ENCODE data around the gene RANBP2. TPM values are rescaled to one million over a fixed set of nuclear protein-coding genes. Genes with fewer than 3 reads are reported as not detected.

RANBP2 gene
- total RNA-seq, 1 experiment from 2014 or later = 90.4 TPM

GRCh38 chr2:108809936-108810335 is 90.7 kb downstream of the RANBP2 start (continued):
- TF ChIP-seq AFF4 (CRISPR knock-in tag; IDR thresholded peaks at IDR 0.05; ENCODE audit: borderline replicate concordance) = no peak
- no peak for TF ChIP-seq CBFB (CRISPR knock-in tag; IDR thresholded peaks at IDR 0.05; ENCODE audit: low read depth)
- TF ChIP-seq MAX (CRISPR knock-in tag; IDR thresholded peaks at IDR 0.05) = no peak
- TF ChIP-seq ZNF317 (CRISPR knock-in tag; IDR thresholded peaks at IDR 0.05; ENCODE audit: borderline replicate concordance, low read depth) = no peak
- no peak for TF ChIP-seq MXD4 (CRISPR knock-in tag; IDR thresholded peaks at IDR 0.05; ENCODE audit: borderline replicate concordance)

- ATAC-seq (no peak), DNase-seq (ENCODE audit: low spot score) (no peak)
- Mint-ChIP-seq H3K9me3 (peaks cover 33% of the 10 kb centered on the region), H3K27me3 (ENCODE audit: low read depth) (no peaks in the 10 kb centered on the region), H3K27ac (no peak overlapping the region), H3K4me3 (no peak overlapping the region), H3K36me3 (peaks cover 66% of the 10 kb centered on the region), H3K4me1 (no peaks in the 10 kb centered on the region)
- POLR2A ChIA-PET = no interaction called here
- CTCF ChIA-PET = interaction anchor here (0.6 kb wide), 1 partner anchor 178 kb away, joined by 3 read pairs; no protein-coding TSS in a partner anchor
- TF ChIP-seq FOXK1 (CRISPR knock-in tag; IDR thresholded peaks at IDR 0.05) (no peak), NFE2L1 (CRISPR knock-in tag; IDR thresholded peaks at IDR 0.05) (no peak), ZNF416 (CRISPR knock-in tag; IDR thresholded peaks at IDR 0.05) (no peak), ZNF281 (CRISPR knock-in tag; IDR thresholded peaks at IDR 0.05) (no peak), SMAD4 (CRISPR knock-in tag; IDR thresholded peaks at IDR 0.05) (no peak)
These were observed 92.0 kb downstream of the RANBP2 start for GRCh38 chr2:108810993-108811957.

- peaks cover 57% of the 10 kb centered on the region for H3K36me3 Mint-ChIP-seq
- no peak for TF ChIP-seq RORB (CRISPR knock-in tag; IDR thresholded peaks at IDR 0.05)
- no peak for TF ChIP-seq EMX1 (CRISPR knock-in tag; IDR thresholded peaks at IDR 0.05)
- TF ChIP-seq NFYB (CRISPR knock-in tag; conservative IDR thresholded peaks at IDR 0.05; ENCODE audit: low read depth) = no peak
- no peak for TF ChIP-seq STAT6 (CRISPR knock-in tag; conservative IDR thresholded peaks at IDR 0.05; ENCODE audit: low read depth)
- TF ChIP-seq IRF1 (CRISPR knock-in tag; IDR thresholded peaks at IDR 0.05) = no peak
- TF ChIP-seq NFE2L1 (CRISPR knock-in tag; IDR thresholded peaks at IDR 0.05) = no peak
- no peak for TF ChIP-seq E2F4 (CRISPR knock-in tag; IDR thresholded peaks at IDR 0.05; ENCODE audit: borderline replicate concordance, low read depth)
- no peak for TF ChIP-seq NR2C2 (CRISPR knock-in tag; IDR thresholded peaks at IDR 0.05)
- TF ChIP-seq JAZF1 (CRISPR knock-in tag; IDR thresholded peaks at IDR 0.05) = no peak
- TF ChIP-seq MLX (CRISPR knock-in tag; IDR thresholded peaks at IDR 0.05) = no peak
- TF ChIP-seq ZNF219 (CRISPR knock-in tag; IDR thresholded peaks at IDR 0.05; ENCODE audit: borderline replicate concordance) = no peak
These were observed 94.5 kb downstream of the RANBP2 start for GRCh38 chr2:108813732-108814131.

More at GRCh38 chr2:108813732-108814131, 94.5 kb downstream of the RANBP2 start:
- no peak for ATAC-seq
- H3K4me1 Mint-ChIP-seq = no peaks in the 10 kb centered on the region
- no peak overlapping the region for H3K27ac Mint-ChIP-seq
- ChIA-PET POLR2A (no interaction called here), CTCF (no interaction called here)
- no peaks in the 10 kb centered on the region for H3K27me3 Mint-ChIP-seq (ENCODE audit: low read depth)
- no peak for DNase-seq (ENCODE audit: low spot score)
- no peak overlapping the region for H3K4me3 Mint-ChIP-seq
- peaks cover 19% of the 10 kb centered on the region for H3K9me3 Mint-ChIP-seq
